ENCODE data around the gene TMEM205. TPM values are rescaled to one million over a fixed set of nuclear protein-coding genes. Genes with fewer than 3 reads are reported as not detected.
"Not testable (repeated sequence)": the region's sequence is repeated elsewhere in the genome, so short reads cannot be mapped to it uniquely, and the experiment has no call there.

Gene TMEM205
- total and polyA plus RNA-seq, 2 donors = 54.5 to 75.2 TPM

GRCh38 chr19:11338569-11339253, 7.4 kb downstream of the TMEM205 start:
- peaks cover 0 to 12% of the 10 kb centered on the region in 2 donors for H3K9me3 ChIP-seq (ENCODE audit: control insufficient read depth in 2 of 2, insufficient read depth in 1 of 2, low read length in 1 of 2)
- H3K4me3 ChIP-seq (ENCODE audit: low read length in 2 of 2) = peak overlapping the region; percentile 63 to 73
- WGBS = 43% methylated on average over 21 of the region's 21 CpGs
- no peaks in the 10 kb centered on the region for H3K27me3 ChIP-seq (ENCODE audit: control insufficient read depth in 2 of 2, insufficient read depth in 1 of 2, low read length in 1 of 2)
- H3K36me3 ChIP-seq (ENCODE audit: control insufficient read depth in 2 of 2, insufficient read depth in 2 of 2, low read length in 1 of 2) = peaks cover 13 to 26% of the 10 kb centered on the region in 2 donors
- no peak for DNase-seq (ENCODE audit: low read depth in 6 of 9, low spot score in 9 of 9)
- peaks cover 4 to 33% of the 10 kb centered on the region in 2 donors for H3K4me1 ChIP-seq (ENCODE audit: control insufficient read depth in 2 of 2, insufficient read depth in 2 of 2, low read length in 2 of 2)
- H3K27ac ChIP-seq (ENCODE audit: low read depth in 1 of 2, low read length in 1 of 2) = peak overlapping the region; percentile 81 to 85

GRCh38 chr19:11338121-11338520, 7.9 kb downstream of the TMEM205 start:
- H3K9me3 ChIP-seq (ENCODE audit: control insufficient read depth in 2 of 2, insufficient read depth in 1 of 2, low read length in 1 of 2) = peaks cover 0 to 12% of the 10 kb centered on the region in 2 donors
- peaks cover 4 to 33% of the 10 kb centered on the region in 2 donors for H3K4me1 ChIP-seq (ENCODE audit: control insufficient read depth in 2 of 2, insufficient read depth in 2 of 2, low read length in 2 of 2)
- H3K36me3 ChIP-seq (ENCODE audit: control insufficient read depth in 2 of 2, insufficient read depth in 2 of 2, low read length in 1 of 2) = peaks cover 17 to 26% of the 10 kb centered on the region in 2 donors
- DNase-seq (ENCODE audit: low read depth in 6 of 9, low spot score in 9 of 9) = peak in 1 of 9 donors; percentile 31
- WGBS = 86% methylated on average over 7 of the region's 7 CpGs
- H3K27ac ChIP-seq (ENCODE audit: low read depth in 1 of 2, low read length in 1 of 2) = peak overlapping the region in 1 of 2 donors; percentile 81
- peak overlapping the region in 1 of 2 donors; percentile 73 for H3K4me3 ChIP-seq (ENCODE audit: low read length in 2 of 2)
- no peaks in the 10 kb centered on the region for H3K27me3 ChIP-seq (ENCODE audit: control insufficient read depth in 2 of 2, insufficient read depth in 1 of 2, low read length in 1 of 2)

GRCh38 chr19:11337080-11337479, 9.0 kb downstream of the TMEM205 start:
- whole genome bisulfite sequencing = 44% methylated on average over 14 of the region's 14 CpGs
- peaks cover 23 to 33% of the 10 kb centered on the region in 2 donors for H3K36me3 ChIP-seq (ENCODE audit: control insufficient read depth in 2 of 2, insufficient read depth in 2 of 2, low read length in 1 of 2)
- DNase-seq (ENCODE audit: low read depth in 6 of 9, low spot score in 9 of 9) = no peak
- peaks cover 0 to 12% of the 10 kb centered on the region in 2 donors for H3K9me3 ChIP-seq (ENCODE audit: control insufficient read depth in 2 of 2, insufficient read depth in 1 of 2, low read length in 1 of 2)
- H3K4me3 ChIP-seq (ENCODE audit: low read length in 2 of 2) = no peak overlapping the region
- no peaks in the 10 kb centered on the region for H3K27me3 ChIP-seq (ENCODE audit: control insufficient read depth in 2 of 2, insufficient read depth in 1 of 2, low read length in 1 of 2)
- peaks cover 4 to 33% of the 10 kb centered on the region in 2 donors for H3K4me1 ChIP-seq (ENCODE audit: control insufficient read depth in 2 of 2, insufficient read depth in 2 of 2, low read length in 2 of 2)
- no peak overlapping the region for H3K27ac ChIP-seq (ENCODE audit: low read depth in 1 of 2, low read length in 1 of 2)

GRCh38 chr19:11335449-11336146, 10.5 kb downstream of the TMEM205 start:
- no peak for DNase-seq (ENCODE audit: low read depth in 6 of 9, low spot score in 9 of 9)
- WGBS = 97% methylated on average over 17 of the region's 17 CpGs
- Histone ChIP-seq H3K9me3 (ENCODE audit: control insufficient read depth in 2 of 2, insufficient read depth in 1 of 2, low read length in 1 of 2) (peaks cover 0 to 7% of the 10 kb centered on the region in 2 donors), H3K27me3 (ENCODE audit: control insufficient read depth in 2 of 2, insufficient read depth in 1 of 2, low read length in 1 of 2) (no peaks in the 10 kb centered on the region), H3K4me1 (ENCODE audit: control insufficient read depth in 2 of 2, insufficient read depth in 2 of 2, low read length in 2 of 2) (peaks cover 4 to 33% of the 10 kb centered on the region in 2 donors), H3K27ac (ENCODE audit: low read depth in 1 of 2, low read length in 1 of 2) (no peak overlapping the region), H3K4me3 (ENCODE audit: low read length in 2 of 2) (no peak overlapping the region), H3K36me3 (ENCODE audit: control insufficient read depth in 2 of 2, insufficient read depth in 2 of 2, low read length in 1 of 2) (peaks cover 25 to 30% of the 10 kb centered on the region in 2 donors)

- Histone ChIP-seq H3K4me1 (ENCODE audit: control insufficient read depth in 2 of 2, insufficient read depth in 2 of 2, low read length in 2 of 2) (peaks cover 2 to 20% of the 10 kb centered on the region in 2 donors), H3K36me3 (ENCODE audit: control insufficient read depth in 2 of 2, insufficient read depth in 2 of 2, low read length in 1 of 2) (peaks cover 31 to 32% of the 10 kb centered on the region in 2 donors)
- H3K27me3 ChIP-seq (ENCODE audit: control insufficient read depth in 2 of 2, insufficient read depth in 1 of 2, low read length in 1 of 2); H3K9me3 ChIP-seq (ENCODE audit: control insufficient read depth in 2 of 2, insufficient read depth in 1 of 2, low read length in 1 of 2); DNase-seq (ENCODE audit: low read depth in 6 of 9, low spot score in 9 of 9); H3K27ac ChIP-seq (ENCODE audit: low read depth in 1 of 2, low read length in 1 of 2); H3K4me3 ChIP-seq (ENCODE audit: low read length in 2 of 2): not testable (repeated sequence)
- 96% methylated on average over 9 of the region's 9 CpGs for WGBS
Observed at GRCh38 chr19:11333838-11334237, 12.2 kb downstream of the TMEM205 start.

GRCh38 chr19:11332822-11333221, 13.2 kb downstream of the TMEM205 start:
- H3K4me1 ChIP-seq (ENCODE audit: control insufficient read depth in 2 of 2, insufficient read depth in 2 of 2, low read length in 2 of 2) = peaks cover 0 to 10% of the 10 kb centered on the region in 2 donors
- no peak overlapping the region for H3K27ac ChIP-seq (ENCODE audit: low read depth in 1 of 2, low read length in 1 of 2)
- WGBS = 95% methylated on average over 5 of the region's 5 CpGs
- peaks cover 0 to 4% of the 10 kb centered on the region in 2 donors for H3K9me3 ChIP-seq (ENCODE audit: control insufficient read depth in 2 of 2, insufficient read depth in 1 of 2, low read length in 1 of 2)
- DNase-seq (ENCODE audit: low read depth in 6 of 9, low spot score in 9 of 9) = no peak
- no peaks in the 10 kb centered on the region for H3K27me3 ChIP-seq (ENCODE audit: control insufficient read depth in 2 of 2, insufficient read depth in 1 of 2, low read length in 1 of 2)
- H3K36me3 ChIP-seq (ENCODE audit: control insufficient read depth in 2 of 2, insufficient read depth in 2 of 2, low read length in 1 of 2) = peaks cover 32 to 35% of the 10 kb centered on the region in 2 donors
- H3K4me3 ChIP-seq (ENCODE audit: low read length in 2 of 2) = no peak overlapping the region

- Histone ChIP-seq H3K36me3 (ENCODE audit: control insufficient read depth in 2 of 2, insufficient read depth in 2 of 2, low read length in 1 of 2) (peaks cover 38 to 41% of the 10 kb centered on the region in 2 donors), H3K27ac (ENCODE audit: low read depth in 1 of 2, low read length in 1 of 2) (no peak overlapping the region), H3K27me3 (ENCODE audit: control insufficient read depth in 2 of 2, insufficient read depth in 1 of 2, low read length in 1 of 2) (no peaks in the 10 kb centered on the region), H3K4me1 (ENCODE audit: control insufficient read depth in 2 of 2, insufficient read depth in 2 of 2, low read length in 2 of 2) (no peaks in the 10 kb centered on the region), H3K9me3 (ENCODE audit: control insufficient read depth in 2 of 2, insufficient read depth in 1 of 2, low read length in 1 of 2) (peaks cover 0 to 4% of the 10 kb centered on the region in 2 donors), H3K4me3 (ENCODE audit: low read length in 2 of 2) (no peak overlapping the region)
- 85% methylated on average over 4 of the region's 4 CpGs for WGBS
- DNase-seq (ENCODE audit: low read depth in 6 of 9, low spot score in 9 of 9) = no peak
Observed at GRCh38 chr19:11331502-11331901, 14.6 kb downstream of the TMEM205 start.

GRCh38 chr19:11330127-11330526, 15.9 kb downstream of the TMEM205 start:
- 96% methylated on average over 4 of the region's 4 CpGs for WGBS
- Histone ChIP-seq H3K4me1 (ENCODE audit: control insufficient read depth in 2 of 2, insufficient read depth in 2 of 2, low read length in 2 of 2) (peaks cover under 1 to 8% of the 10 kb centered on the region in 2 donors), H3K4me3 (ENCODE audit: low read length in 2 of 2) (no peak overlapping the region), H3K27me3 (ENCODE audit: control insufficient read depth in 2 of 2, insufficient read depth in 1 of 2, low read length in 1 of 2) (no peaks in the 10 kb centered on the region), H3K27ac (ENCODE audit: low read depth in 1 of 2, low read length in 1 of 2) (no peak overlapping the region), H3K9me3 (ENCODE audit: control insufficient read depth in 2 of 2, insufficient read depth in 1 of 2, low read length in 1 of 2) (peaks cover 0 to under 1% of the 10 kb centered on the region in 2 donors), H3K36me3 (ENCODE audit: control insufficient read depth in 2 of 2, insufficient read depth in 2 of 2, low read length in 1 of 2) (peaks cover 29 to 39% of the 10 kb centered on the region in 2 donors)
- no peak for DNase-seq (ENCODE audit: low read depth in 6 of 9, low spot score in 9 of 9)

- H3K4me1 ChIP-seq (ENCODE audit: control insufficient read depth in 2 of 2, insufficient read depth in 2 of 2, low read length in 2 of 2) = peaks cover 16 to 48% of the 10 kb centered on the region in 2 donors
- 89% methylated on average over 7 of the region's 7 CpGs for WGBS
- H3K27me3 ChIP-seq (ENCODE audit: control insufficient read depth in 2 of 2, insufficient read depth in 1 of 2, low read length in 1 of 2) = no peaks in the 10 kb centered on the region
- peaks cover 13 to 21% of the 10 kb centered on the region in 2 donors for H3K36me3 ChIP-seq (ENCODE audit: control insufficient read depth in 2 of 2, insufficient read depth in 2 of 2, low read length in 1 of 2)
- H3K27ac ChIP-seq (ENCODE audit: low read depth in 1 of 2, low read length in 1 of 2) = peak overlapping the region in 1 of 2 donors; percentile 98
- no peaks in the 10 kb centered on the region for H3K9me3 ChIP-seq (ENCODE audit: control insufficient read depth in 2 of 2, insufficient read depth in 1 of 2, low read length in 1 of 2)
- peak in 1 of 9 donors; percentile 18 for DNase-seq (ENCODE audit: low read depth in 6 of 9, low spot score in 9 of 9)
- no peak overlapping the region for H3K4me3 ChIP-seq (ENCODE audit: low read length in 2 of 2)
Observed at GRCh38 chr19:11325544-11325943, 20.5 kb downstream of the TMEM205 start.

Measured in thymus (tissue), 11 donors.